Activated gamma-delta T cell treated with Interleukin-2 at 50 U/mL for 16 hours (primary cell): Measurements from ENCODE around the gene ARL14.
"Not testable (repeated sequence)": the region's sequence is repeated elsewhere in the genome, so short reads cannot be mapped to it uniquely, and the experiment has no call there.

Experiments
- DNase-seq: peaks from one replicate; pipeline ENCODE4 v3.0.0-alpha.2; 2020

Gene ARL14

DNA sequence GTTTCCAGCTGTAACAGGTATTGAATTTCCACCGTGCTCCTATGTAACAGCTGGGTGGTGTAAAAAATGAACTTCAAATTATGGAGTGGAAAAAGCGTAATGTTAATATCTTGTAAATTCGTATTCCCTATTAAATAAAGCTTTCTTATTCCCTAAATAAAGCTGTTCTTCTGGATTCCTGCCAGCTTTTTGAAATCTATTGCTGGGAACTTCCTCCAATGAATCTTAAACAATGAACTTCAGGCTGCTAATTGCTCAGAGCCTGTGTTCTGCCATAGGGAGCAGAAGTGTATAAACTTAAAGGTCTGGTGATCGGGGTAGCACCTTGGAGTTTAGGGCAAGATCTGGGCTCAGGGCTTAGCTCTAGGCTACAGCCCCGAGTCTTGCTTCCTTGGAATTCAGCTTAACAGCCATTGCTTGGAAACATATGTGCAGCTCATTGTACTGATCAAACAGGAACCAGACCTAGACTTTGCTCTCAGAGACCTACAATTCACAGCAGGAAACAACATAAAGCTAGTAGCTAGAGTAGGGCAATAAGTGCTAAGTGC is 1.4 kb downstream of the ARL14 start:
- DNase-seq, result no peak

DNA sequence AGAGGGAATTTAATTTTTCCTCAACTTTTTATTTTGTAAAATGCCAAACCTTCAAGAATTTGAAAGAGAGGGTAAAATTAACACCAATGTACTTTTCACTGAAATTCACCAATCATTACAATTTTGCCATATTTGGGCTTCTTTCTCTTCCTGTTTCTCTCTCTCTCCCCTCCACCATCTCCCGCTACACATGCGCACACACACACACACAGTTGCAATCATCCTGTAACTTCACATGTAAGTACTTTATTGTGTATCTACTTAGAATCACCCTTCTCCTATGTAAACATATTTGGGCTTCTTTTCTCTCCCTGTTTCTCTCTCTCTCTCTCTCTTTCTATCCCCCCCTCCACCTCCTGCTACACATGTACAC is 7.4 kb downstream of the ARL14 start:
- no peak for DNase-seq

DNA sequence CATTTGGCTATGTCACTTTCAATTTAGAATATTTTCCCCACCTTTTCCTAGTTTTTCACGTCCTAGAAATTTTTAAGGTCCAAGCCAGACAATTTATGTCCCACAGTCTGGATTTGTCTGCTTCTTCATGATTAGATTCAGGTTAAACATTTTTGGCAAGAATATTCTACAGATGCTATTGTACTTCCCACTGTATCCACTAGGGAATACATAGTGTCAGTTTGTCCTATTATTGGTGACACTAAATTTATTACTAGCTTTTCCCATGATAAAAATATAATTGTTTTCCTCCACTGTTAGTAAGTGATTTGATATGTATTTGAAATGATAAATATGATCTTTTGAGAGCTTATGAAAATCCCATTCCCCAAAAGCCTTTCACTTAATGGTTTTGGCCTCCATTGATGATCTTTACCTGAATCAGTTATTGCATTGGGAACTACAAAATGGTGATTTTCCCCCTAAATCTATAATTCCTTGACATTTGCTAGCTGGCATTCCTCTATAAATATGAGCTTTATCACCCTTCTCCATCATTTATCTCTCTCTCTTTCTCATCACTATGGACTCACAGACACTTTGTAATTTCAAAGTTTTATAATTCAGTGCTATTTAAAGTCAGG is 8.3 kb downstream of the ARL14 start:
- no peak for DNase-seq

DNA sequence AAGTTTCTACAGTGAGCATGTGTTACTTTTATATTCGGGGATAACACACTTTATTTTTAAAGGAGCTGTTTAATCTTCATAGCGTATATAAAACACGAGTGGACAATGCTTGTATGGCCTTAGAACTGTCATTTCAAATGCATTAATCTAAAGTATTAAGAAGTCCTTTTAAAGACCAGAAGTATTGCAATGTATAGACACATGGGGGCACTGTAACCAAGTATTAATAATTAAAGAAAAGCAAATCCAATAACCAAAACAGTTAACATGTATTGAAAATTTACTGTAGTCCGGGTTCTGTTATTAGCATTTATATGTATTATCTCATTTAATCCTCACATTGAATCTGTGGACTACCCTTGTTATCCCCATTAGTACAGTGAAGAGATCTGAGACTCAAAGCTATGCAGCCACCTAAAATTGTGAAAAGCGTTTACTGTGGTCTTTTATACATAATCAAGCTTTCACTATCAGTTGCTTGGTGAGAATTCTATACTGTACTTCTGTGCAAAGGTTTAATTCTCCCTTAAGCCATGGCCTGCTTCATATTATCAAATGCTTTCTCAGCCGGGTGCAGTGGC is 10.1 kb downstream of the ARL14 start:
- no peak for DNase-seq

GRCh38 chr3:160691151-160691550 is 14.2 kb downstream of the ARL14 start:
- DNase-seq, result no peak

- DNase-seq, result no peak
Measured at GRCh38 chr3:160691962-160692361, 15.0 kb downstream of the ARL14 start.

DNA sequence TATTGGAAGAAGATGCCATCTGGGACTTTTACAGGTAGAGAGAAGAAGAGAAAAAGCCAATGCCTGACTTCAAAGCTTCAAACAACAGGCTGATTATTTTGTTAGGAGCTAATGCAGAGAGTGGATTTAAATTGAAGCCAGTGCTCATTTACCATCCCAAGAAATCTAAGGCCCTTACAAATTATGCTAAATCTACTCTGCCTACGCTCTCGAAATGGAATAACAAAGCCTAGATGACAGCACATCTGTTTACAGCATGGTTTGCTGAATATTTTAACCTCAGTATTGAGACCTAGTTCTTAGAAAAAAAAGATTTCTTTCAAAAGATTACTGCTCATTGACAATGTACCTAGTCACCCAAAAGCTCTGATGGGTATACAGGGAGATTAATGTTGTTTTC is 16.2 kb downstream of the ARL14 start:
- no peak for DNase-seq

DNA sequence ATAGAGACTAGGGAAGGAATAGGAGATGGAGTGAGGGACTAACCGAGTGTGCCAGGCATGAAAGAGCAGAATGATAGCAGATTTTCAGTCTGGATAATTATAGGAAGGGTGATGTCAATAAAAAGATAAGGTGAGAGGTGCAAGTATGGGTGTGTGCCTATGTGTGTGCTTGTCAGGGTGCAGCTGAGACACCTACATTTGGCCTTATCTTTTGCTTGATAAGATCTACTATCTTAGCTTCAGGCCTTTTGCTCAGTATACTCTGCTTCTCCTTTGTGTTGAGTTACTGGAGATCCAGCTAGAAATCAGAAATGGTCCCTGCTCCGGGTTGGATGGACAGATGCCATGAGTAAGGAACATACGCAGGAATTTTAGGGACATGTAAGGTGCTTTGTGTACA is 17.4 kb downstream of the ARL14 start:
- DNase-seq, result no peak

DNA sequence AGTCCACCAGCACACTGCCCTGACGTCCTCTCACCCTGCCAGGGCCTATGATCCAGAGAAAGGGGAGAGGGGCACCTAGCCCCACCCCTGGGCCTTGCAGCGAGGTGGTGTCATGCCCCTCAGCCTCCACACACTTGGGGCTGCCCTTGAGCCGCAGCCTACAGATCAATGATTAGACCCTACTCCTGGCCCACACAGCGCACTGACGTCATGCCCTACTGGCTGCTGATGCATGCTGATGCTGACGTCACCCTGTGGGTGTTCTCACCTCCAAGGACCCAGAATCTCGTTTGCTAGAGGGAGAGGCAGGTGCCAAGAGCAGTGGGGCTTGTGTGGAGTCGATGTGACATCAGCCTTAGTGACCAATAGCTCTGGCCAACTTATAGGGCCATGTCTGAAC is 18.0 kb downstream of the ARL14 start:
- DNase-seq, result no peak

GRCh38 chr3:160695915-160696327 is 19.0 kb downstream of the ARL14 start:
- DNase-seq, result no peak

GRCh38 chr3:160697637-160698380 is 20.8 kb downstream of the ARL14 start:
- no peak for DNase-seq

- no peak for DNase-seq
Measured at GRCh38 chr3:160698599-160699195, 21.7 kb downstream of the ARL14 start.

- no peak for DNase-seq
Measured at GRCh38 chr3:160701490-160701889, 24.5 kb downstream of the ARL14 start.

DNA sequence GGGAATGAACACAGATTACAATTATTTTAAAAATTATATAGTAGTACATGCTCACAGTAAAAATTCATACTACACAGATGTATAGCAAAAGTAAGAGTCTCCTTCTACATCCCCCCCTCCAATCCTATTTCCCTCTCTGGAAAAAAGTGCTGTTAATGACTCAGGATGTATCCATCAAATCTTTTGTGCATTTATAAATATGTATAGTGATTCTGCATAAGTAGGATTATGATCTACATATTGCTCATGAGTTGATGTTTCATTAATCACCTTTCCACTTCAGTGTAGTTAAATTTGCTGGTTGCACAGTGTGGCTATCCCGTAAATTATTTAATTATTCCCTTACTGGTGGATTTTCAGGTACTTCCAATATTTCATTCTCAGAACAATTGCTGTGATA is 25.3 kb downstream of the ARL14 start:
- DNase-seq, result no peak

DNA sequence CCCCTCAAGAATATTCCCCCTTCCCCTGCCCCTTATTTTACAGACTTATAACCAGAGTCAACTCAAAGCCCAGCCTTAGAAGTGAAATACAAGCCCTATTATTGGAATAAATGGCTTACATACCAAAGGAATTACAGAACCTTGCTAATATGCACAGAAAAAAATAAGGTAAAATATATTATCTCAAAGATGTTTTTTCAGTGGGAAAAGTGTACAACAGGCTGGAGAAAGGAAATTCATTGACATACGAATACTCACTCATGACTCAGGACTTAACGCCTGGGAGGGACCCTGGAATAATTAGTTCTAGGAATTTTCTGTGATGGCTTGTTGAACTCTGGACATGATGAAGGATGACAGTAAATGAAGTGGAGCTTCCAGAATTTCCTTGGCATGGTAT is 27.0 kb downstream of the ARL14 start:
- no peak for DNase-seq

GRCh38 chr3:160707187-160707794 is 30.3 kb downstream of the ARL14 start:
- peak; percentile 22 for DNase-seq

DNA sequence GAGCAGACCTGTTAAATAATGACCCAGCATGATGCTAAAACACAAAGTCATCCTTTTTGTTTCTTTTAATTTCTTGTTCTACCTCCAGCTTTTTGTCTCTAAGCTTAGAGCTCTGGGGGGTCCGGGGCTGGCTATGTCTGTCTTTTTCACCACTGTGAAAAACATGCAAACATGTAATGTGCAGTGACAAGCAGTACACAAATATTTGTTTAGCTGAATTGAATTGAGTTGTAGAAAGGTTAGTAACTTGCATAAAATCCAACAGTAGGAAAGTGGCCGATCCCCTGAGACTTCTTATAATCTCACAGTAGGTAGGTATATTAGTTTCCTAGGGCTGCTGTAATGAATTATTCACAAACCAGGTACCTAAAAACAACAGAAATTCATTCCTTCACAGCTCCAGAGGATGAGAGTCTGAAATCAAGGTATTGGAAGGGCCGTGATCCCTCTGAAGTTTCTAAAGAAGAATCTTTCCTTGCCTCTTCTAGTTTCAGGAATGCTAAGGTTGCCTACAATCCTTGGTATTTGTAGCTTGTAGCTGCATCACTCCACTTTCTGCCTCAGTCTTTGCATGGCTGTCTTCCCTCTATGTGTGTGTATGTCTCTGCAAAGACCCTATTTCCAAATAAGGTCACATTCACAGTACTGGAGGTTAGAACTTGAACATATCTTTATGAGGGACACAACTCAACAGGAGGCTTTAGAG is 32.7 kb downstream of the ARL14 start:
- no peak for DNase-seq

DNA sequence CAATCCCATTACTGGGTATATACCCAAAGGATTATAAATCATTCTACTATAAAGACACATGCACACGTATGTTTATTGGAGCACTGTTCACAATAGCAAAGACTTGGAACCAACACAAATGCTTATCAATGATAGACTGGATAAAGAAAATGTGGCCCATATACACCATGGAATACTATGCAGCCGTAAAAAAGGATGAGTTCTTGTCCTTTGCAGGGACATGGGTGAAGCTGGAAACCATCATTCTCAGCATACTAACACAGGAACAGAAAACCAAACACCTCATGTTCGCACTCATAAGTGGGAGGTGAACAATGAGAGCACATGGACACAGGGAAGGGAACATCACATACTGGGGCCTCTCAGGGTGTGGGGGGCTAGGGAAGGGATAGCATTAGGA is 36.2 kb downstream of the ARL14 start:
- not testable (repeated sequence) for DNase-seq

DNA sequence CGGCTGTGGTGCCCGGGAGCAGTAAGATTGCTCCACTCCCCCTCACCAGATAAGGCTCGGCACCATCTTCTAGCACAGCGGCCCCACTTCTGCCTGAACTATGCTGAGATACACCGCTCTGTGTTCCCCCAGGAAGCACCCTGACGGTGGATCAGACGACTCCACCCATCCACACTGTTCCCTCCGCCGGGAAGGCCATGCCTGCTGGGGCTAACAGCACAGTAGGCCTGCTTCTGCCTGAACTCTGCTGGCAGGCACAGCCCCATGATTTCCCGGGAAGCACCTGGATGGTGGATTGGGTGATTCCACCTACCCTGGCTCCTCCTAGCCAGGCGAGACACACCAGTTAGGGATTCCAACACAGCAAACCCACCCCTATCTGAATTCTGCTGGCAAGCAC is 42.8 kb downstream of the ARL14 start:
- DNase-seq, result no peak

GRCh38 chr3:160720123-160720746 is 43.3 kb downstream of the ARL14 start:
- no peak for DNase-seq

DNA sequence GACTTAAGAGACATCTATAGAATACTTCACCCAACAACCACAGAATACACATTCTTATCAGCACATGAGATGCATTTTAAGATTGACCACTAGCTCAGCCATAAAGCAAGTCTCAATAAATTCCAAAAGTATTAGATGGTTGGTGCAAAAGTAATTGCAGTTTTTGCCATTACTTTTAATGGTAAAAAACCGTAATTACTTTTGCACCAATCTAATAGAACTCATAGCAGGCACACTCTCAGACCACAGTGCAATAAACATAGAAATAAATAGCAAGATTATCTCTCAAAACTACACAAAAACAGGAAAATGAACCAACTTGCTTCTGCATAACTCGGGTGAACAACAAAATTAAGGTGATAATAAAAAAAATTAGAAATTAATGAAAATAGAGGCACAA is 45.4 kb downstream of the ARL14 start:
- no peak for DNase-seq

GRCh38 chr3:160725338-160725737 is 48.4 kb downstream of the ARL14 start:
- DNase-seq, result no peak
